ENCODE results near the gene EPB41L3. TPM values are rescaled to one million over a fixed set of nuclear protein-coding genes. Genes with fewer than 3 reads are reported as not detected.

The EPB41L3 gene
- polyA plus RNA-seq, 1 donor: 131 TPM

GRCh38 chr18:5398269-5398668 is 145.5 kb downstream of the EPB41L3 start:
- DNase-seq: no peak

GRCh38 chr18:5397102-5397501 is 146.7 kb downstream of the EPB41L3 start:
- no peak for DNase-seq

DNA sequence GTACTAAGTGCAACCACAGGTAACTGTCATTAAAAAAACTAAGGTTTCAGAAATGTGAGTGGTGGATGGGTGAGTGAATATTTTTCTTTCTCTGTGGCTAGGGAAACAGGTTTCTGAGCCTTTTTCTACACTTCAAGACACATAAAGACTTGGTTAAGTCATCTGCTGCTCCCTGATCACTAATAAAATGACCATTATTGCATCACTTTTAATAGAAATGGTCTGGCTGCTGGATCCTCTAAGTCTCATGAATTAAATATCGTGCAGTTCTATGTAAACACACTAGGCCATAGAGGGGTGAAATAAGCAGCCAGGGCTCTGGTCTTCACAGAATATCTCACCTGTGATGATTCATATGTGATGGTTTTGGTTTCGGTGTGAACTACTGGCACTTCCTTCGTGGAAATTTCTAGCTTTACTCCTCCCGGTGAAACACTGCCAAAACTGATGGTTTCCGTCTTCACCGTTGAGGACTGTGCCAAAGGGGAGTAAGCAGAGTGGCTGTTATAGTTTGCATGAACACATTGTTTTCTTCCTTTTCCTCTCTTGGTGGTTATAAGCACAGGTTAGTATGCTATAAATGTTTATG is 147.8 kb downstream of the EPB41L3 start:
- DNase-seq: no peak

- no peak for DNase-seq
Observed at GRCh38 chr18:5393779-5394178, 150.0 kb downstream of the EPB41L3 start.

- no peak for DNase-seq
Observed at GRCh38 chr18:5391409-5391808, 152.4 kb downstream of the EPB41L3 start.

DNA sequence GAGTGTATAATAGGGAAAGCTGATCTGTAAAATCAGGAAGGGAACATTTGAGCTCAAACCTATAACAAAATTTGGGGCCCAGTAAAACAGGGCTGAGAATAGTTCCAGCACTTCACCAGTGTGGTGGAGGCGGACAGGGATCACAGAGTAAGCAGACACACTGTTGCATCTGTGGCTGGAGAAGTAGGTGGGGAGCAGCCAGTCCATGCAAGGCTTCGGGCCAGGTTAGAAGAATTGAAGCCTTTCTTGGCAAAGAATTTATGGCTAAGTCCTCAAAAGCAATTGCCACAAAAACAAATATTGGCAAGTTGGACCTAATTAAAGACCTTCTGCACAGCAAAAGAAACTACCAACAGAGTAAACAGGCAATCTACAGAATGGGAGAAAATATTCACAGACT is 154.4 kb downstream of the EPB41L3 start:
- no peak for DNase-seq

DNA sequence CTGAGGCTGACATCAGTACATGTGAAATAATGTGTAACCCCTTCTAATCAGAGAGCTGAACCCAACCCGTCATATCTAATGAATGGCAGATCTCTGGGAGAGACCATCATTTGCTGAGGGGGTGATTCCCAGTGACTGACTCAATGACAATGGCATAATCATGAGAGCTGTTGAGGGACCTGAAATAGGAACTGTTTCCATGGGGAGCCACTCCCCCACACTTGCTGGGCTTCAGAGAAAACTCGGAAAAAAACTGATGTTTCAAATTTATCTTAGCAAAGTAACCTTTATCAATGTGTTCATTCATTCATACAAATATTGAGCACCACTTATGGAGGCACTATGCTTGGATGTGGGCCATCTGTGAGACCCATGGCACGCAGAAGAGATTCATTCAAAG is 154.9 kb downstream of the EPB41L3 start:
- no peak for DNase-seq

DNA sequence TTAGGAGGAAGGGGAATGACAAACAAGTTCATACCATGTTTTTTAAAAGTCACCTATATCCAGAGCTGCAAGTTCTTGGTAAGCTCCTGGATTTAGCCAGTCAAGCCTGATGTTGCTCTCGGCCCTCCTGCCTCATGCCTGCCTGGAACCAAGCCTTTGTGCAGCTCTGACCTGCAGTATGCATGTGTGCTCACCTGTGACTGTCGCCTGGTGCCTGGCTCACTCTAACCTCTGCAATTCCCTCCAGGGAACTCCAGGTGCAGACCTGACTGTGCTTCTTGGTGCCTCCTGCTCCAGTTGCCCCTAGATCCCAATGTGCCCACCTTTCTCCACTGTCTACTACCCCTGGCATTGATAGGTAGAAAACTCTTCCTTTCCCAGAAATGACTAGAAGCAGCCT is 163.2 kb downstream of the EPB41L3 start:
- DNase-seq: no peak

GRCh38 chr18:5376986-5377385 is 166.8 kb downstream of the EPB41L3 start:
- DNase-seq: no peak

- peak; percentile 8 for DNase-seq
Observed at GRCh38 chr18:5370332-5370731, 173.5 kb downstream of the EPB41L3 start.

GRCh38 chr18:5369513-5369912 is 174.3 kb downstream of the EPB41L3 start:
- DNase-seq: no peak

DNA sequence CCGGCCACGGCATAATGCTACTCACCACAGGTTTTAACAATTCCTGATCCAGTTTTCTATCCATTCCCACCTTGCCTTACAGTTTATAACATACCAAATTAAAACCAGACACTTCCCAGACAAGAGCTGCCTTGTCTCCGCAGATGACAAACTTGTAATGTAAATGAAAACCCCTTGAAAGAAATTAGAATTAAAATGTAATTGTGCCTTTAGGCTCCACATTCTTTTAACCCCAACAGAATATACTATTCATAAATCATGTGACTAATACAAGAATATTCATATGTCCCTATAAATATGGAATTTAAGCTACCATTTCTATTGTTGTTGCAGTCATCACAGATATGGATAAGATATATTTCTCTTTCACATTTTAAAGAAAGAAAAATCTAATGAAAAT is 178.4 kb downstream of the EPB41L3 start:
- no peak for DNase-seq

DNA sequence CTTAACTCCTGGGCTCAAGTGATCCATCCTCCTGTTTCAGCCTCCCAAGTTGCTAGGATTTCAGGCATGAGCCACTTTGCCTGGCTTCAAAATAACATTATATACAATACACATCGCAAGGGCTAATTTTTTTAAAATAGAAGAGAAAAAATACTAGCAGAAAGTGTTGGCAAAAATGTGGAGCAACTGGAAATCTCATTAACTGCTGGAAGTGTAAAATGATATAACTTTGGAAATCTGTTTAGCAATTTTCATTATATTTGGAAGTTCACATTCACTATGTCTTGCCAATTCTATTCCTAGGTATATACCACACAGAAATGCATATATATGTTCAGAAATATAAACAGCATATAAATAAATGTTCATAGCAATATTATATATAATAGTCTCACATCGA is 193.2 kb downstream of the EPB41L3 start:
- DNase-seq: peak; percentile 15

Other genes with a start within 250 kb of the EPB41L3 start
- gene ZBTB14, start 248.3 kb downstream of the EPB41L3 start, polyA plus RNA-seq (ENCODE audit: insufficient read length): 10.1 TPM

All from hindlimb muscle (tissue), 1 donor.